ENCODE data around the gene PROCA1. TPM values are rescaled to one million over a fixed set of nuclear protein-coding genes. Genes with fewer than 3 reads are reported as not detected.

Gene PROCA1
- total and polyA plus RNA-seq, 2 of the 13 experiments (the other 11 are each of a cell fraction or from before 2014, with no cell fraction given) = 0.73 to 1.5 TPM

GRCh38 chr17:28744972-28745785 is 33.5 kb upstream of the PROCA1 start (continued):
- TF ChIP-seq TIGD3 (CRISPR knock-in tag; IDR thresholded peaks at IDR 0.05; ENCODE audit: borderline replicate concordance) (no peak), CC2D1A (CRISPR knock-in tag; IDR thresholded peaks at IDR 0.05) (no peak), PAWR (CRISPR knock-in tag; IDR thresholded peaks at IDR 0.05; ENCODE audit: borderline replicate concordance) (no peak), NRL (CRISPR knock-in tag; IDR thresholded peaks at IDR 0.05; ENCODE audit: borderline replicate concordance) (0 out of 2 replicates have a peak, but pooled peaks have one; percentile 40), ZNF34 (CRISPR knock-in tag; IDR thresholded peaks at IDR 0.05; ENCODE audit: borderline replicate concordance) (no peak; the same call in 1 of the 2 replicates), ZSCAN9 (CRISPR knock-in tag; IDR thresholded peaks at IDR 0.05; ENCODE audit: borderline replicate concordance) (no peak), HMG20A (CRISPR knock-in tag; IDR thresholded peaks at IDR 0.05; ENCODE audit: borderline replicate concordance) (no peak), SOX13 (IDR thresholded peaks at IDR 0.05) (no peak), SOX13 (CRISPR knock-in tag; conservative IDR thresholded peaks at IDR 0.05 in 1 of 2, IDR thresholded peaks at IDR 0.05 in 1 of 2) (peak in 1 of 2 experiments; percentile 80; a peak in 2 of 4 replicates), ELK4 (CRISPR knock-in tag; IDR thresholded peaks at IDR 0.05; ENCODE audit: borderline replicate concordance) (no peak), ZNF501 (CRISPR knock-in tag; IDR thresholded peaks at IDR 0.05) (peak; percentile 83), NCOA1 (CRISPR knock-in tag; IDR thresholded peaks at IDR 0.05) (no peak), LCORL (IDR thresholded peaks at IDR 0.05) (no peak), LCORL (CRISPR knock-in tag; IDR thresholded peaks at IDR 0.05) (peak; percentile 52; the same call in 1 of the 2 replicates), SPEN (CRISPR knock-in tag; IDR thresholded peaks at IDR 0.05; ENCODE audit: low read depth) (peak; percentile 33; the same call in 1 of the 2 replicates), KAT7 (CRISPR knock-in tag; IDR thresholded peaks at IDR 0.05; ENCODE audit: borderline replicate concordance) (no peak), RCOR2 (CRISPR knock-in tag; IDR thresholded peaks at IDR 0.05) (no peak), ZNF616 (CRISPR knock-in tag; IDR thresholded peaks at IDR 0.05; ENCODE audit: low read depth) (0 out of 2 replicates have a peak, but pooled peaks have one; percentile 65), ZNF337 (CRISPR knock-in tag; IDR thresholded peaks at IDR 0.05; ENCODE audit: borderline replicate concordance, low read depth) (no peak), ZFP36 (IDR thresholded peaks at IDR 0.05; ENCODE audit: borderline replicate concordance, low read depth, low read length, partially characterized antibody) (no peak), ZZZ3 (CRISPR knock-in tag; IDR thresholded peaks at IDR 0.05; ENCODE audit: borderline replicate concordance) (no peak), KDM6A (CRISPR knock-in tag; IDR thresholded peaks at IDR 0.05; ENCODE audit: low read depth) (no peak), PITX1 (CRISPR knock-in tag; IDR thresholded peaks at IDR 0.05) (0 out of 2 replicates have a peak, but pooled peaks have one; percentile 10), NCOA5 (CRISPR knock-in tag; IDR thresholded peaks at IDR 0.05) (no peak), ZNF772 (CRISPR knock-in tag; IDR thresholded peaks at IDR 0.05) (peak; percentile 54; the same call in 1 of the 2 replicates), ARNTL (CRISPR knock-in tag; IDR thresholded peaks at IDR 0.05) (no peak; the same call in 1 of the 2 replicates)
- TF ChIP-seq, protein P1, sequence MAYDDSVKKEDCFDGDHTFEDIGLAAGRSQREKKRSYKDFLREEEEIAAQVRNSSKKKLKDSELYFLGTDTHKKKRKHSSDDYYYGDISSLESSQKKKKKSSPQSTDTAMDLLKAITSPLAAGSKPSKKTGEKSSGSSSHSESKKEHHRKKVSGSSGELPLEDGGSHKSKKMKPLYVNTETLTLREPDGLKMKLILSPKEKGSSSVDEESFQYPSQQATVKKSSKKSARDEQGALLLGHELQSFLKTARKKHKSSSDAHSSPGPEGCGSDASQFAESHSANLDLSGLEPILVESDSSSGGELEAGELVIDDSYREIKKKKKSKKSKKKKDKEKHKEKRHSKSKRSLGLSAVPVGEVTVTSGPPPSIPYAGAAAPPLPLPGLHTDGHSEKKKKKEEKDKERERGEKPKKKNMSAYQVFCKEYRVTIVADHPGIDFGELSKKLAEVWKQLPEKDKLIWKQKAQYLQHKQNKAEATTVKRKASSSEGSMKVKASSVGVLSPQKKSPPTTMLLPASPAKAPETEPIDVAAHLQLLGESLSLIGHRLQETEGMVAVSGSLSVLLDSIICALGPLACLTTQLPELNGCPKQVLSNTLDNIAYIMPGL (CRISPR knock-in tag; IDR thresholded peaks at IDR 0.05; ENCODE audit: borderline replicate concordance in 1 of 2, low read depth in 1 of 2) = peak; percentile 65 to 70

Data from HepG2 (cell line).